HG03432 (cell line): ENCODE results near the gene TPT1.
"Not testable (repeated sequence)": the region's sequence is repeated elsewhere in the genome, so short reads cannot be mapped to it uniquely, and the experiment has no call there.

Experiments used
- ATAC-seq: cut with Tn5 transposase; IDR thresholded peaks from one replicate; pipeline ENCODE4 v1.9.1; 2021; ENCODE audit warnings: mild to moderate bottlenecking, moderate library complexity; ENCODE audit not compliant: unreplicated experiment

Gene TPT1

DNA sequence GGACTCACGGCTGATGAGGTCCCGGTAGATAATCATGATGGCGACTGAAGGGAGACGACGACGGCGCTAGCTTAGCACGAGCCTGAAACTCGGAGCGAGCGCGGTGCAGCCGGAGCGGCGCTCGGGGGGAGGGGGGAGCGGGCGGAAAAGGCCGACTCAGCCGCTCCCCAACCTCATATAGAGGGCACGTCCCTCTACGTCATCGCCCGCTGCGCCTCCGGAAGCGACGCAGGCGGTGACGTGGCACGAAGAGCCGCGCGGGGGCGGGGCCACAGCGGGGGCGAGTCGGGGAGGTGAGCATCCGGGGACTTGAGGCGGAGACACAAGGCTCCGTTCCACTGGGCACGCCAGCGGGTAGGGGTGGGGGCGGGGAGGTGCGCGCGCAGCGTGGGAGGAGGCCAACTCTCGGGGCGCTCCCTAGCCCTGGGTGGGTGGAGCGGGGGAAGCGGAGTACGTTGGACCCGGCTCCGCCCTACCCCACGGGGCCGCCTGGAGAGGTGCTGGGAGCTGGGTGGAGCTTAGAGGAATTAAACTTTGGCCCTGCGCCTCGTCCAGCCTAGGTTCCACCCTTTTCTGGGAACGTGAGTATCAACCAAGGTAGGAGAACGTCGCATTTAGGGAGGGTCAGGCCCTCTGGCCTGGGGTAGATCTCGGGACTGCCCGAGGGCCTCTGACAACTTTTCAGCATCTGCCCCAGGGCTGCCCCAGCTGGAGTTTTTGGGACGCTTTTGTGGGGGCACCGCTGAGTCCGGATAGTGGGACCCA lies at the start of gene TPT1:
Gene TPT1 (minus strand): TSS at position 150 of the 765 bp plus-strand sequence. CDS start 114 bp downstream, at position 36.
- ATAC-seq: peak; percentile 88

DNA sequence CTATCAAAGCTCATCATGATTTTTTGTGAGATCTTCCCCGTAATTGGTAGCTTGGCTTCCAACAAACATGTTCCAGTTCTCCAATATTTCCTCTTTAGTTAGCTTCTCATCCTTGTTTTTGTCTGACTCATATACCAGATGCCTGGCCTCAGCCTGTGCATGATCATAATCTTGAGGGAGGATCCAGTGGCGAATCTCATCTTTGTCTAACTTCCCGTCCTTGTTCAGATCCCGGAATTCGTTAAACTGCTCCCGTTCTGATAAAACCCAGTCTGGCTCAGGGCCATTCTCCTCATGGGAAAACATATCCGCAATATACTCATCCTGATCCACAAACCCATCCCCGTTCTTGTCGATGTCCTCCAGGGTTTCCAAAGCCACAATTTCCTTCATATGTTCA lies 49.4 kb upstream of the TPT1 start:
- ATAC-seq: not testable (repeated sequence)

DNA sequence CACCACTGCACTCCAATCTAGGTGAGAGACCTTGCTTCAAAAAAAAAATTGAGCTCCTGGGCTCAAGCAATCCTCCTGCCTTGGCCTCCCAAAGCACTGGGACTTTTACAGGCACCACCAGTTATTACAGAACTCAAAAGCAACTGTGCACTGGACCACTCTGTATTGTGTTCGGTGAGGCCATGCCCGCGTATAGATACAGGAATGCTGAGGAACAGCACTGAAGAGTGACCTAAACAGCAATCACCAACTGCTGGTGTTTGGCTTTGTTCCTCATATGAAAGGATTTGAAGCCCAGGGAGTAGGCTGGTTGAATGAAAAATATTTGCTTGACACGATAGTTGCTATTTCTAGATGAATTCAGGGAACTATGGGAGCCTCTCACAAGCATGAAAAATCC lies 47.7 kb upstream of the TPT1 start:
- ATAC-seq: no peak

DNA sequence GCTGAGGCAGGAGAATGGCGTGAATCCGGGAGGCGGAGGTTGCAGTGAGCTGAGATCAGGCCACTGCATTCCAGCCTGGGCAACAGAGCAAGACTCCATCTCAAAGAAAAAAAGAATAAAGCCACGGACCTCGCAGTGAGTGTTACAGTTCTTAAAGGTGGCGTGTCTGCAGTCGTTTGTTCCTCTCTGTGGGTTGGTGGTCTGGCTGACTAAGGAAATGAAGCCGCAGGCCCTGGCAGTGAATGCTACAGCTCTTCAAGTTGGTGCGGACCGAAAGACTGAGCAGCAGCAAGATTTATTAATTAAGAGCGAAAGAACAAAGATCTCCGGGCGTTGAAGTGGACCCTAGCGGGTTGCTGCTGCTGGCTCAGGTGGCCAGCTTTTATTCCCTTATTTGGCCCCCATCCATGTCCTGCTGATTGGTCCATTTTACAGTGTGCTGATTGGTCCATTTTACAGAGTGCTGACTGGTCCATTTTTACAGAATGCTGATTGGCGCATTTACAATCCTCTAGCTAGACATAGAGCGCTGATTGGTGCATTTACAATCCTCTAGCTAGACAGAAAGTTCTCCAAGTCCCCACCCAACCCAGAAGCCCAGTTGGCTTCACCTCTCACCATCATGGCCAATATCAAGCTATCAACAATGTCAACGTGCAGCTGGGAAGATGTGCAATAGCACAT lies 46.1 kb upstream of the TPT1 start:
- ATAC-seq: not testable (repeated sequence)

DNA sequence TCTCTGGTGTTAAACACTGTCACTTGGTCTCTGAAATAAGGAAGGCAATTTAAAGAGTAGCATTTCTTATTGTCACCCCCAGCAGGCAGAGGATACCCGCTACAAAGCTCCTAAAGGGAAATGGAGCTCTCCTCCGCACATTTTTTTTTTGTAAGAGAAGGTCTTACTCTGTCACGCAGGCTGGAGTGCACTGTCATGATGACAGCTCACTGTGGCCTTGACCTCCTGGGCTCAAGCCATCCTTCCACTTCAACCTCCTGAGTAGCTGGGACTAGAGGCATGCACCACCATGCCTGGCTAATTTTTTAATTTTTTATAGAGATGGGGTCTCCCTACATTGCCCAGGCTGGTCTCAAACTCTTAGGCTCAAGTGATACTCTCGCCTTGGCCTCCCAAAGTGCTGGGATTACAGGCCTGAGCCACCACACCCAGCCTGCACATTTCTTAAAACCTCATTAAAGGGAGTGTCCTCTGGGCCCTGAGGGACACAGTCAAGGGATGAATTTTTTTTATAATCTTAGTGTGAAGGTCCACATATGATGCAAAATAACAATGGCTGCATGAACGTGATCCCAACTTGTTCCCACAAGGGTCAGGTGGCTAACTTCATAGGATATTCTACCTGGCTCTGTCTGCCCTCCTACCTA lies 45.0 kb upstream of the TPT1 start:
- ATAC-seq: no peak

DNA sequence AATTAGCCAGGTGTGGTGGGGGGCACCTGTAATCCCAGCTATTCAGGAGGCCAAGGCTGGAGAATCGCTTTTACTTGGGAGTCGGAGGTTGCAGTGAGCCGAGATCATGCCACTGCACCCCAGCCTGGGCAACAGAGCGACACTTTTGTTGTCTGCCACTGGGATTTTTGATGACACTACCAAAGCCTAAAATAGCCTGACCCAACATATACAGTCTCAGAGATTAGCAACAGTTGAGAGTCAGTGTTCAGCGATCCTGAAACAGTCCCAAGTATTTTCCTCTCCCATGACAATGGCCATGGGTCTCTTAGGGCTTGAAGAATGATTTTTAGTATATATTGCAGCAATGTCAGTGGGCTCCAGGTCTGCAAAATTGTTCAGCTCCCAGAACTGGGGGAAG lies 44.3 kb upstream of the TPT1 start:
- no peak for ATAC-seq

DNA sequence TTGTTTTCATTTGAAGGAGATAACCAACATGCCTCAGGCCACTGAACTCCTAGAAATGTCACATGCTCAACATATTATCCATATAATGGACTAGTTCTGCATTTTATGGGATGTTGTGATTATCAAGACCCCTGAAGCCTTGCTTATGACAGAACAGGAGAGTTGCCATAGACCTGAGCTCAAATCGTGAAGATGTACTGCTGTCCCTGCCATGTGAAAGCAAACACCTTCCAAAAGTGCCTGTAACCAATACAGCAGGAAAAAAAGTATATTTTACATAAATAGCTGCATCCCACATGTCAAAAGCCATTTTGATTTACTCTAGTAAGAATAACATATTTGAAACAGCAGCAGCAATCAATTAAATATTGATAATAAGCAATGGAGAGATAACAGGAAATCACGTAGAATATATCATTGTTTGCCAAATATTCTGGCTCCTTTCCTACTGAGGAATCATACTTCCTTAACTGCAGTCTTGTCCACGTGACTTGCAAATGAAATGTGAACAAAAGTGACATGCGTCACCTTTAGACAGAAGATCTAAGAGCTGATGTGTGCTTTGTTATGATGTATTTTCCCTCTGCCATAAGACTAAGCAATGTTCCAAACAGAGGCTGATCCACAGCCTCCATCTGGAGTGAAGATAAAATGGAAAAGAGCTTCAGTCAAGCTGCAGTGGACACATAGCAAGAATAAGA lies 43.6 kb upstream of the TPT1 start:
- no peak for ATAC-seq

DNA sequence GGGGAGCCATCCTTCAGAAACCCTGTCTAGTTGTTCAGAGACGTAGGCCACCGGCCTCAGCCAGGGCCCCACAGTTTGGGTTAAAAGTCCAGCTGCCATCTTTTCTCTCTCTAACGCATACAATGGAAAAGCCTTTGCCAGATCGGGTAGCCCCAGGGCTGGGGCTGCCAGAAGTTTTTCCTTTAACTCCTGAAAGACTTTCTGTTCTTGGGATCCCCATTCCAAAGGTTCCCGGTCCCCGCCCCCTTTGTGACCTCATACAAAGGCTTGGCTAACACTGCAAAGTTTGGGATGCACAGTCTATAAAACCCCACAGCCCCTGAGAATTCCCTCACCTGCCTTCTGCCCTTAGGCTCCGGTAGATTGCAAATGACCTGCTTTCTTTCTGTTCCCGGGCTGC lies 41.8 kb upstream of the TPT1 start:
- ATAC-seq: not testable (repeated sequence)

DNA sequence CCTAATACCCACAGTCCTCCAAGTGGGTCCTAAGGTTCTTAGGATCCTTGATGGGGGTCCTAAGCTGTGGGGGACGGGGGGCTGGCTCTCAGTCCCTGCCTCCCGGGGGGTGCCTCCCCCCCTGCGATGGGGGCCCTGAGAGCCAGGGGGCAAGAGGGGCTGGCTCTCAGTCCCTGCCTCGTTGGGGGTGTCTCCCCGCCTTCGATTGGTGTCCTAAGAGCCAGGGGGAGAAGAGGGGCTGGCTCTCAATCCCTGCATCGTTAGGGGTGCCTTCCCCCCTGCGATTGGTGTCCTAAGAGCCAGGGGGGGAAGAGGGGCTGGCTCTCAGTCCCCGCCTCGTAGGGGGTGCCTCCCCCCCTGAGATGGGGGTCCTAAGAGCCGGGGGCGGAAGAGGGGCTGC lies 40.2 kb upstream of the TPT1 start:
- no peak for ATAC-seq

DNA sequence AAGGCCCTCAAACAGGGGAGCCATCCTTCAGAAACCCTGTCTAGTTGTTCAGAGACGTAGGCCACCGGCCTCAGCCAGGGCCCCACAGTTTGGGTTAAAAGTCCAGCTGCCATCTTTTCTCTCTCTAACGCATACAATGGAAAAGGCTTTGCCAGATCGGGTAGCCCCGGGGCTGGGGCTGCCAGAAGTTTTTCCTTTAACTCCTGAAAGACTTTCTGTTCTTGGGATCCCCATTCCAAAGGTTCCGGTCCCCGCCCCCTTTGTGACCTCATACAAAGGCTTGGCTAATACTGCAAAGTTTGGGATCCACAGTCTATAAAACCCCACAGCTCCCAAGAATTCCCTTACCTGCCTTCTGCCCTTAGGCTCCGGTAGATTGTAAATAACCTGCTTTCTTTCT lies 39.7 kb upstream of the TPT1 start:
- ATAC-seq: not testable (repeated sequence)

DNA sequence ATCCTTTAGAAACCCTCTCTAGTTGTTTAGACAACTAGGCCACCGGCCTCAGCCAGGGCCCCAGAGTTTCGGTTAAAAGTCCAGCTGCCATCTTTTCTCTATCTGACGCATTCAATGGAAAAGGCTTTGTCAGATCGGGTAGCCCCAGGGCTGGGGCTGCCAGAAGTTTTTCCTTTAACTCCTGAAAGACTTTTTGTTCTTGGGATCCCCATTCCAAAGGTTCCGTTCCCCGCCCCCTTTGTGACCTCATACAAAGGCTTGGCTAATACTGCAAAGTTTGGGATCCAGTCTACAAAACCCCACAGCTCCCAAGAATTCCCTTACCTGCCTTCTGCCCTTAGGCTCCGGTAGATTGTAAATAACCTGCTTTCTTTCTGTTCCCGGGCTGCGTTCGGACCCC lies 38.5 kb upstream of the TPT1 start:
- ATAC-seq: not testable (repeated sequence)

DNA sequence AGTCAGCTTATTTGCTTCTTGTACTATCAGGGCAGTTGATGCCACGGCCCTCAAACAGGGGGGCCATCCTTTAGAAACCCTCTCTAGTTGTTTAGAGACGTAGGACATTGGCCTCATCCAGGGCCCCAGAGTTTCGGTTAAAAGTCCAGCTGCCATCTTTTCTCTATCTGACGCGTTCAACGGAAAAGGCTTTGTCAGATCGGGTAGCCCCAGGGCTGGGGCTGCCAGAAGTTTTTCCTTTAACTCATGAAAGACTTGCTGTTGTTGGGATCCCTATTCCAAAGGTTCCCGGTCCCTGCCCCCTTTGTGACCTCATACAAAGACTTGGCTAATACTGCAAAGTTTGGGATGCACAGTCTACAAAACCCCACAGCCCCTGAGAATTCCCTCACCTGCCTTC lies 37.8 kb upstream of the TPT1 start:
- ATAC-seq: not testable (repeated sequence)

DNA sequence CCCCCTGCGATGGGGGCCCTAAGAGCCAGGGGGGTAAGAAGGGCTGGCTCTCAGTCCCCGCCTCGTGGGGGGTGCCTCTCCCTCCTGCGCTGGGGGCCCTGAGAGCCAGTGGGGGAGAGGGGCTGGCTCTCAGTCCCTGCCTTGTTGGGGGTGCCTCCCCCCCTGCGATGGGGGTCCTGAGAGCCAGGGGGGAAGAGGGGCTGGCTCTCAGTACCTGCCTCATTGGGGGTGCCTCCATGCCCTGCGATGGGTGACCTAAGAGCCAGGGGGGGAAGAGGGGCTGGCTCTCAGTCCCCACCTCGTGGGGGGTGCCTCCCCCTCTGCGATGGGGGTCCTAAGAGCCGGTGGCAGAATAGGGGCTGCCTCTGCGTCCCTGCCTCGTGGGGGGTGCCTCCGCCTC lies 36.3 kb upstream of the TPT1 start:
- ATAC-seq: not testable (repeated sequence)

DNA sequence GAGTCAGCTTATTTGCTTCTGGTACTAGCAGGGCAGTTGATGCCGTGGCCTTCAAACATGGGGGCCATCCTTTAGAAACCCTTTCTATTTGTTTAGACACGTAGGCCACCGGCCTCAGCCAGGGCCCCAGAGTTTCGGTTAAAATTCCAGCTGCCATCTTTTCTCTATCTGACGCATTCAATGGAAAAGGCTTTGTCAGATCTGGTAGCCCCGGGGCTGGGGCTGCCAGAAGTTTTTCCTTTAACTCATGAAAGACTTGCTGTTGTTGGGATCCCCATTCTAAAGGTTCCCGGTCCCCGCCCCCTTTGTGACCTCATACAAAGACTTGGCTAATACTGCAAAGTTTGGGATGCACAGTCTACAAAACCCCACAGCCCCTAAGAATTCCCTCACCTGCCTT lies 35.7 kb upstream of the TPT1 start:
- not testable (repeated sequence) for ATAC-seq

DNA sequence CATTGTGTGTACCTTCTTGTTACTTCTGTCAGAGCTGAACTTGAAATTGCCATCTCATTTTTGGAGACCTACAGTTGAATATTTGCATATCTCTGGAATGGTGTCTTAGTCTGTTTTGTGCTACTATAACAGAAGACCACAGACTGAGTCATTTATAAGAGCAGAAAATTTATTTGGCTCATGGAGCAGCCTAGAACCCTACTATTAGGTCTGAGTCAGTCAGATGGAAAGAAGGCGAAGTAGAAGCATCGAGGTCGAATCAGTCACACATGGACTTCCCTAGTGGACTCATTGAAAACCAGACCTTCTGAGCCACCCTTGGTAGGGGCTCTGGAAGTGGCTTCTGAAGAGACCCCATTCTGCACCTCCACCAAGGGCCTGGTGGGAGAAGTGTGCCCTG lies 33.9 kb upstream of the TPT1 start:
- ATAC-seq: no peak

DNA sequence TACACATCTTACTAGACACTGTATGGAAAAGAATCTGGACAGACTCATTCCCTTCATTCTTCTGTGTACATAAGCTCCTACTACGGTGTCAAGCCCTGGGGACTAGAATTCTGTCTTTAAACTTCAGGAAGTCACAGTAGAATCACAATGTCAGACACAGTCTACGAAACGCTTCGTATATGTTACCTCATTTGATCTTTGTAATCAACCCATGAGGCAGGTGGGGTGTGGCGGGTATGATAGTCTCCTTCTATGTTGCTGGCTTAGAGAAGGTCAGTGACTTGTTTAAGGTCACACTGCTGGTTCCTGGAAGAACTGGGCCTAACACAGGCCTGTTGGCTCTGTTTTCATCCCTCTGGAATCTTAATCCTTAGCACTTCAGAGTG lies 32.2 kb upstream of the TPT1 start:
- no peak for ATAC-seq

DNA sequence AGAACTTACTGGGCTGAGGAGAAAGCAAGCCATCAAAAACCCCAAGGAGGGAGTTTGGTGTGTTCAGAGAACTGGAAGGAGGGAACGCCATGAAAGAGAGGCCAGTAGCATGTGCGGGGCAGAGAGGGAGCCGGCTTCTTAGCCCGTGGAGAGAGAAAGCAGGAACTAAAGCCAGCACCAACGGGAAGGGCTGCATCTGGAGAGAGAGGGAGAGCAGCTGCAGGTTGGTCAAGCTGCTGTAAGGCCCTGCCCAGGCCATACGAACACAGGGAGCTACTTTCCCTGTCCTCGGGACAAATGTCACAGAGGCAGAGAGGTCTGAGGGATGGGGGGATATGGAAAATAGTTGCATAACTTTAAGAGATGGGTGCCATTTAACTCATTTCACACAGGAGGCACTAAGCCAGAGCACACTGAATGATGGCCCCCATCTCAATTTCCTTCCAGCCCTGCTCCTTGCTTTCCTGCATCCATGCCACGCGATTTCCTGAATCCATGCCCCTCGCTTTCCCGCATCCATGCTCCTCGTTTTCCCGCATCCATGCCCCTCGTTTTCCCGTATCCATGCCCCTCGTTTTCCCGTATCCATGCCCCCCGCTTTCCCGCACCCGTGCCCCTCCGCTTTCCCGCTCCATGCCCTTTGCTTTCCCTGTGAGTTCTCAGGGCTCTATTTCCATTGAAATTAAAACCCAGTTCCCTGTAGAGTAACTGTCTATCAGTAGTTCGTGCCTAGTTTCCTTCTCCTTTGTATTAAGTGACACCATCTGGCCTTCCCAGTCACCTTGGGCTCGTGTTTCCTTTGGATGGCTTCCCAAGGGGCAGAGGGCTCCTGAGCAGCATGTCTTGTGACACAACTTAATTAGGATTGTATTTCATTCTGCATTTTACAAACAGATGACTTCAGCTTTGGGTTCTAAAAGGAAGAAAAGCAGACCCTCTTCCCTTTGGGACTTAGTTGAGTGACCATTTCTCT lies 31.5 kb upstream of the TPT1 start:
- no peak for ATAC-seq

DNA sequence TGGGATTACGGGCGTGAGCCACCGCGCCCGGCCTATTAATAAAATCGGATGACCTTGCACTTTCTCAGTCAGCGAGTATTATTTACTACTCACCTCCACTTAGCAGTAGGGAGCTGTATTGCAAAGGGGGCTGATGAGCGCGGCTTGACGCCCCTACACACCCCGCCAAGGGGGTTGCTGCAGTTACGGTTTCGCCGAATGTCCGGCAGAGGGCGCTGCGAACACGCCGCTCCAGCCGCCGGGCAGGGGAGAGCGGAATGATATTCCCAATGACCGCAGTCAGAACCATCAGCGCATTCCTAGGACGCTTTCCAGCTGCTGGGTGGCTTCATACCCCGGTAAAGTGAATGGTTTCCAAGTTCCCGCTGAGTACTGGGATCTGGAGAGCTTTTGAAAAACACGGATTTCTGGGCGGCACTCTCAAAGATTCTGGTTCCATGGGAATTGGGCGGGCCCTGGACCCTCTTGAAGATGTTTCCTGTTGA lies 30.0 kb upstream of the TPT1 start:
- no peak for ATAC-seq

DNA sequence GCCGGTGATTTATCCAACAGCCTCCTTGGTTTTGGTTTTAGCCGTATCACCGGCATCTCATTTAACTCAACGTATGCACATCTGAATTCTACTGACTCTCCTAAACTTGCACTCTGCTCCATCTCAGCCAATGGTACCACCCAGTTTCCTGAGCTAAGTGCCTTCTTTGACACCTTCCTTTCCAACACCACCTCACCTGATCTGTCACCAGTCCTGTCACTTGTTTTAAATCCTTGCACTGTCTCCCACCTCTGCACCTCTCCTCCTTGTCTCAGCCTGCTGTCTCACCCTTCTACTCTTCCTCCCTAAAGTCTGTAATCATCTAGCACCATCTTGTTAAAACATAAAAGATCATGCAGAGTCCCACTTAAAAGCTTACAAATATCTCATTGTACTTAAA lies 28.1 kb upstream of the TPT1 start:
- ATAC-seq: no peak

DNA sequence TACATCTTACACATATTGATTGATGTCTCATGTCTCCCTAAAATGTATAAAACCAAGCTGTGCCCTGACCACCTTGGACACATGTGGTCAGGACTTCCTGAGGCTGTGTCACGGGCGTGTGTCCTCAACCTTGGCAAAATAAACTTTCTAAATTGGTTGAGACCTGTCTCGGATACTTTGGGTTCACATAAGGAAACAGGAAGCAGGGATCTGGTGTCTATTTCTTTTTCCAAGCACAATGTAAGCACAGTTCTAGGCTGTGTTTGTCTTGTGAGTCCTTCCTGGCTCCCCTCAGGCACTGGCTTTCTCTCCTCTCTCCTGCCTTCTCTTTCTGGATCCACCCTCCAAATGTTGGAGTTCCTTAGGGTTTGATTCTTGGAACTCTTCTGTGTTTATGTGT lies 27.6 kb upstream of the TPT1 start:
- no peak for ATAC-seq
